Urothelium cell line (cell line): ENCODE data around the gene PLXNA4.

Experiments
- DNase-seq: peaks from one replicate; pipeline ENCODE4 v3.0.0; 2011; ENCODE audit warnings: low spot score, mixed read lengths
- FAIRE-seq: peaks from 2 replicates; lab custom pipeline; 2011; peaks lifted over from hg19 to GRCh38; lab: Jason Lieb, UNC

Gene PLXNA4

DNA sequence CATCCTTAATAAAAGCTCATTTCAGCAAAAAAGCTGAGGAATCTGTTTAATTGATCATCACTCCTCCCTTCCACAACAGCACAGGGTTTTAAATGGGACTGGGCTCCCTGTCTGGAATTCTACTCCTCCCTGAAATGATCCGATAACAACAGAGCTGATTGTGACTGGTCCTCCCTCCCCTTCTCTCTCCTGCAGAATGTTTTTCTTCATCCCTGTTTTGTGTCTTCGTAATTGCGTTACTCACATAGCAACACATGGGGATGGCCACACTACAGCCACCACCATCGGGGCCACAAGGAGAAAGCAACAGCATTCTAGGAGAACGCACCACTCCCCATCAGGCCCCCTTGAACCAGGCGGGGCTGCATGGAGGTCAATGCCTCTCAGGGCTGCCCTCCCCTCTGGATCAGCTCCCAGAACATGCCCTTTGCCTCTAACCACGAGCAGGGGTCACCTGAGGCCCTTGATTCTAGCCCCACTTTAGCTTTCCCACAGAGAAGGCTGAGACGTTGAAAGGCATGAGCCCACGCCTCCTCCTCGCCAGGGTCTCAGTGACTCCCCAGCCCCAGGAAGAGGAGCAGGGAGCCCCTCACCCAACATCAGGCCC lies 152.6 kb downstream of the PLXNA4 start:
- FAIRE-seq, result no peak
- no peak for DNase-seq

GRCh38 chr7:132422502-132423111 lies 153.7 kb downstream of the PLXNA4 start:
- FAIRE-seq (no peak), DNase-seq (no peak)

- DNase-seq (no peak), FAIRE-seq (no peak)
Observed at GRCh38 chr7:132420527-132420926, 155.7 kb downstream of the PLXNA4 start.

DNA sequence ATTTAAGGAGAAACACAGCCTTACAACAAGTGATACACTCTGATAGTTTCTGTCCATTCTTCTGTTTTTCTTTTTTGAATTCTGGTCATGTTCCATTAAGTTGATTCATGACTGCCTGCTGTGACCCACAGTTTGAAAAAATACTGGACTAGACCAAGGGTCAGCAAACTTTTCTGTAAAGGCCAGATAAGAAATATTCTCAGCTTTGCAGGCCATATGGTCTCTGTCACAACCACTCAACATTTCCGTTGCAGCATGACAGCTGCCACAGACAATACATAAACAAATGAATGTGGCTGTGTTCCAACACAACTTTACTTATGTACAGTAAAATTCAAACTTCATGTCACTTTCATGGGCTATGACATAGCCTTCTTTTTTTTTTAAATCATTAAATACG lies 156.7 kb downstream of the PLXNA4 start:
- FAIRE-seq, result no peak
- no peak for DNase-seq

DNA sequence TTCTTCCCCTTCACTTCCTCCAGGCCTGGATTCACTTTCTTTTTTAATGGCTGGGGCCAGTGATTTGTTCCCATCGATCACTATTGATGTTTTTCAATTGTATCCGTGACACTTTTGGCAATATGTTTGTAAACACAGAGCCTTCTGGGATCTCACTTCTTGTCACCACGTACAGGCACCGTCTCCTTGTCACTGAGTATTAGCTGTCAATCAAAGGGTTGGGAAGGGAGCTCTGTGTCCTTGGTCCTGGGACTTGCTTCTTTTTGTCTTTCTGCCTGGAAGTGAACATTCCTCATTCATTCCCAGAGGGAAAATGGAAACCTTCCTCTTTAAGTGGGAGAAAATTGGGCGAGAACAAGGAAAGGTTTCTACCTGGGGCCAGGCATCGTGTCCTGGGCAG lies 157.4 kb downstream of the PLXNA4 start:
- FAIRE-seq, result no peak
- no peak for DNase-seq

DNA sequence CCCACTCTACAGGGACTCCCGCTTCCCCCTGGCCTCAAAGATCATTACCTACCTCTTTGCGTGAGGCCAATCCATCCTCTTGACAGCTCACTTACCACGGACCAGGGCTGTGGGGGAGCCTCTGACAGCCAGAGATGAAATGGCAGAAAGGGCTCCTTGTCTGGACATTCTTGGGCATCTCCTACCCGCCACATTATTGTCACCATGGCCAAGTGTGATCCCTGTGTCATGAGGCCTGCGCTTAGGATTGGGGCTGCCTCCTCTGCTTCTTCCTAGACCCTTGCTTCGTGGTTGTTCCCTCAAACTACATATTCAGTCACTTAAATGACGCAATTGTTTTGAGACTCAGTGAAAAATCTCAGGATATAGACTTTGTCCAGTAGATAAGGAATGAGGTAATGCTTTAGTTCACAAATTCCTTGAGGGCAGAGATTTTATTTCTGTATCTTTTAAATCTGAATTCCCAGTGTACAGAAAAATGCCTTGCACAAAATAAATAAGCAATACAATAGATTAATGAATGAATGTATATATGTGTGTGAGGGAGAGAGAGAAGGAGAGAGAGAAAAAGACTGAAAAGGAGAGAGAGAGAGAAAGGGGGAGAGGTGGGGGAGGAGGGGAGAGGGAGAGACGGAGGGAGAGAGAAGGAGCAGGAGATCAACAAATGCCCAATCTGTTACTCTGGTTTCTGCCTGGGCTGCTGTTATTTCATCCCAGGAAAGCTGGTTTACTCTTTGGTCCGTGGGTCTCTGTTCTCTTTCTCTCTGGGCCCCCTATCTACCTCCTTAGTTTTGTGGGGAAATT lies 159.0 kb downstream of the PLXNA4 start:
- FAIRE-seq, result no peak

DNA sequence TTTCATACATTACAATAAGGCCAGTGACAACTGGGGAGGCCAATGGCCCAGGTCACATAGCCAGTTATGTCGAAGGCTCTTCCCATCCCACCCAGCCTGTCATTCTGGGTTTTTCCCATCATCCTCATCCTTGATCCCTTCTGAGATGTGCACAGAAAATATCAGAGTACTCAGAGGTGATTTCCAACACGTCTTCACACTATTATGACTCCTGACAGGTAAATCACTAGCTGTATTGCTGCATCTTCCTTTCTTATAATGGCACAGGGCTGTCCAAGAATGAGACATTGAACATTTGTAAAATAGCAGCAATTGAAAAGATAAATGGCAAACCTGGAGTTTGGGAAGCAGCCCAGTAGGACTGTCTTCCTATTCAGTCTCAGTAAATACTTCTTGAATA lies 159.9 kb downstream of the PLXNA4 start:
- no peak for DNase-seq
- no peak for FAIRE-seq

More for the DNA sequence above, 159.0 kb downstream of the PLXNA4 start:
- DNase-seq, result no peak

DNA sequence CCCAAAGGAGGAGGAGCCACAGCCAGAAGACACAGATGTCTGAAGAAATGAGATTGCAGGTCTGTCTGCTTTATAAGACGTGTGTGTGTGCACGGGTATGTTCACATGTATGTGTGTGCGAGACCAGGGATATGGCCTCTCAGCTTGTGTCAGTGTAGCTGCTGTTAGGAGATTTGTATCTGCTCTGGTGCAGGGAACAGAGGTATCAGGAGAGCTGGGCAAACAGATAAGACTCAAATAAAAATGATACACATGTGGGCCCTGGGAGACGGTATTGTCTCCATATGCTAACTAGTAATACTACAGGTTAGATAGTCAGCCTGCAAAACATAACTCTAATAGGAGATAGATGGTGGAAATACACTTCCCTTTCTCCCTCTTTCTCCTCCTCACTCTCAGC lies 161.0 kb downstream of the PLXNA4 start:
- FAIRE-seq (no peak), DNase-seq (no peak)

DNA sequence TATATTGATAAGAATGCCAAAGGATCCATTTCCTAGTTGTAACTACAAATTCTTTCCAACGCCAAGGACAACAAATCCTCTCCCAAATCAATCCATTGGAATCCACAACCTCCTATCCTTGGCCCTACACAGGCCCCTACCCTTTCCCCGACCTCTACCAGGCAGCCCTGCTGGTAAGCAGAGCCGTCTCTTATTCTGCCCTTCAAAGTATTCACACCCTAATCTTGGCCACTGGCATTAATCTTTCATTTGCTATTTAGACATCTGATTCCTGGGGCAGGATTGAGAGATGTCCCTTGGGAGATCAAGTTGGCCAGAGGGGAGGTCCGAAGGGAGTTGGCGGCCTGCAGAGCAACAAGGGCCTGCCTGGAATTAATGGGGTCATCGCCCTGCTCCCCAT lies 161.4 kb downstream of the PLXNA4 start:
- DNase-seq (no peak), FAIRE-seq (no peak)

DNA sequence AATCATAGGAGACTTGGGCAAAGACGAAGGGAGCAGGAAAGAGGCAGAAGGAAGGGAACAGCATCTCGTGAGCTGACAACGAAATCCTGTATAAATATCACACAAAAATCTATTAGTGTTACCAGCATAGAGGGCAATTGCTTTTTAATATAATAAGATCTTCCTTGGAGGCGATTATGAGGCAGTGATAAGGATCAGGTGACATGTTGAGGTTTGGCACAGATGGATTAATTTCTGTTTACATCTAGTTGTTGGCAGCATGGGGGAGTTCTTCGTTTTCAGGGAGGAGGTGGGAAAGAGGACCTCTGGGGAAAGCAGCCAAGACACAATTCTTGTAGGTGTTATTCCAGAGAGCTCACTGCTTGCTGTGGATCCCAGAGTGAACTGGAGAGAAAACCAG lies 163.8 kb downstream of the PLXNA4 start:
- no peak for FAIRE-seq
- no peak for DNase-seq

DNA sequence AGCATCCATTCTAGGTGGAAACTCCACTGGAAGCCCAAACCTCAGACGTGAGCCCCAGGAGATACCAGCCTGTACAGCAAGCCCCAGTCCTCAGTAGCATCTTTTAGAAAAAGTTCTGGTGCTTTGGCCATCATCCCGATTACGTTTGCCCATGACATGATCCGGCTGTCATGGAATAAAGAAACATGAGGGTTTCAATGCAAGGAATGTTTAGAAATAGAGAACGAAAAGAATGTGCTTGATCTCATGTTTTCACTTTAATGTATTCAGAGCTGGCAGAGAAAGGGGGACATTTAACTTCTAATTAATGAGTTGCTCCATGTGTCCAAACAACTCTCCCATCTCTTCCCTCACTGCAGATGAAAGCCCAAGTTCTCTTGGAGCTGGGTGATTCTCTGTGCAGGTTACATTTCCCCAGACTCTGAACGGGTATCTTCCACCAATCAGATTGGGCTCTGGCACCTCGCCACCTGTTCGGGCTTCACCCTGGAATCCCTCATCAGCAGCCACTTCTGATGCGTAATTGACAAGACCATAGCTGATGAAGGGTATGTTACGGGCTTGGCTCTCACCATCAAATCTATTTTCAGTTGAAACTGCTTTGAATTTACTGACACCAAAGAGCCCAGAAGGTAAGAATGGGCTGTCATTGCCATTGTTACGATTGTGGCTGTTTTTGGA lies 165.3 kb downstream of the PLXNA4 start:
- no peak for FAIRE-seq
- no peak for DNase-seq

GRCh38 chr7:132410385-132410784 lies 165.9 kb downstream of the PLXNA4 start:
- DNase-seq (no peak), FAIRE-seq (no peak)

DNA sequence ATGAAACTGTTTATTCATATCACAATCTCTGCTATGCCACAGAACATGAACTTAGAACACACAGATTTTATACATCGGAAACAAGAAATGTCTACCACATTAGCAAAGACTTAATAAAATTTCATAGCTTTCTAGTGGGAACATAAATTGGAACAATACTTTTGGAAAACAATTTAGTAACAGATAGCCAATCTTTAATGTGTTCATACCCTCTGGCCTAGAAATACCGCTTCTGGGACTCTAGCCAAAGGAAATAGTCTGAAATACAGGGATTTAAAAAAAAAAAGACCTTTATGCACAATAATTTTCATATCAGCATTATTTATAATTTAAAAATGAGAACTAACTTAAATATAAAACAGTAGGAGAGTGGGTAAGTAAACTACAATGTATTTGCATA lies 168.5 kb downstream of the PLXNA4 start:
- DNase-seq (no peak), FAIRE-seq (no peak)

GRCh38 chr7:132406039-132406438 lies 170.2 kb downstream of the PLXNA4 start:
- no peak for FAIRE-seq
- no peak for DNase-seq

- no peak for FAIRE-seq
- no peak for DNase-seq
Observed at GRCh38 chr7:132404261-132404660, 172.0 kb downstream of the PLXNA4 start.

DNA sequence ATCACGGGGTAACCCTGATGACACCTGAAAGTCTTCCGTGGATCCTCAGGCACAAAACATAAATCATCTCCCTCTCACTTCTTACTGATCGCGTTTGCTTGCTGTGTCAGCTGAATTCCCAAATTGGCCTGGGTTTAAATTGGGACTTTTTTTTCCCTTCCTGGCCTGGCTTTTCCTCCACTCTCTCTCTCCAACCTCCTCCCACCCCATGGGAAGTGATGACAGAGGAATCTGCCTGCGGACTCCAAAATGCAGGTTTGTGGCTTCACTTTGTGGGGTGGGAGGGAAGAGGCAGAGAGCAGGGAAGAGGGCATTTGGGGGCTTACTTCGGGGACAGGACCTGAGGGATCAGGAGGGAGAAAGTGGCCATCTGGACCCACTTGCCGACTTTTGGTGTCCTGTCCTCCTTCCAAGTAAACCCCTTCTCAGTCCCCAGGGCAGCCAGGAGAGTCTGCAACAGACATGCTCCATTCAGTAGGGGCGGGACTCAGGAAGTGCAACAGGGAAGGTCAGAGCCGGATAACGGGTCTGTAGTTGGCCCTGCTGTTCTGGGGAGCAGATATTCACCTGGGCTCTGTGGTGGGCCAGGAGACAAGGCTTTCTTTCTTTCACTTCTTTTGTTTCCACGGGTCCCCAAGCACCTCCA lies 172.7 kb downstream of the PLXNA4 start:
- FAIRE-seq (no peak), DNase-seq (no peak)

- FAIRE-seq, result no peak
- no peak for DNase-seq
Observed at GRCh38 chr7:132402751-132403245, 173.5 kb downstream of the PLXNA4 start.

- FAIRE-seq, result no peak
- DNase-seq, result no peak
Observed at GRCh38 chr7:132402096-132402495, 174.2 kb downstream of the PLXNA4 start.

- FAIRE-seq, result no peak
- DNase-seq, result no peak
Observed at GRCh38 chr7:132400561-132401142, 175.6 kb downstream of the PLXNA4 start.

GRCh38 chr7:132399367-132399766 lies 176.9 kb downstream of the PLXNA4 start:
- no peak for DNase-seq
- no peak for FAIRE-seq
